A549 (cell line): ENCODE data around the gene EXOC3L2. TPM values are rescaled to one million over a fixed set of nuclear protein-coding genes. Genes with fewer than 3 reads are reported as not detected.

ENCODE experiments used
- ATAC-seq, 2 experiments: fragments of 200-7000 bp in 1 of 2; fragments of >200 bp in 1 of 2; cut with Nextera tagmentation in 1 of 2; cut with Tn5 transposase in 1 of 2; 3 replicates each; pipeline versions ENCODE4 v1.8.0 to v1.9.1; 2018 to 2020; ENCODE audit warnings: mild to moderate bottlenecking in 1 of 2, moderate library complexity in 1 of 2
- CTCF ChIA-PET: fragments of 300-600 bp; sonication (Branson Sonifier 250); formaldehyde crosslinking; extraction: SDS; loops from one replicate; lab custom pipeline; 2021; ENCODE audit warnings: antibody characterized with exemption, inconsistent platforms; lab: Yijun Ruan, JAX
- POLR2A ChIA-PET: fragments of 350-600 bp; formaldehyde crosslinking; extraction: SDS; loops from one replicate; lab custom pipeline; 2021; ENCODE audit warnings: antibody characterized with exemption, inconsistent platforms; lab: Yijun Ruan, JAX
- DNase-seq, 2 experiments: peaks; one replicate each; pipeline versions ENCODE4 v3.0.0 to v3.0.0-alpha.2; 2011 to 2016; ENCODE audit warnings: low read depth in 1 of 2, low spot score in 1 of 2
- FAIRE-seq: peaks from 2 replicates; lab custom pipeline; 2011; peaks lifted over from hg19 to GRCh38; lab: Jason Lieb, UNC
- H3K27ac ChIP-seq, 2 experiments: fragments of >200 bp; sonication (Bioruptor Twin); formaldehyde crosslinking; 3 replicates each; pipeline ENCODE4 v1.5.1; 2016 to 2017
- H3K4me1 ChIP-seq: fragments of >200 bp; sonication (Bioruptor Twin); formaldehyde crosslinking; 3 replicates; pipeline ENCODE4 v1.6.1; 2016
- H3K4me2 ChIP-seq: fragments of >200 bp; sonication (Bioruptor Twin); formaldehyde crosslinking; 3 replicates; pipeline ENCODE4 v1.6.1; 2016
- H3K4me3 ChIP-seq: fragments of >200 bp; sonication (Bioruptor Twin); formaldehyde crosslinking; 3 replicates; pipeline ENCODE4 v1.5.1; 2016
- H3K9me3 ChIP-seq: fragments of >200 bp; sonication (Bioruptor Twin); formaldehyde crosslinking; 3 replicates; pipeline ENCODE4 v1.6.1; 2016
- BHLHE40 ChIP-seq: IDR thresholded peaks from 2 replicates; pipeline ENCODE4 v1.6.1; 2012; ENCODE audit warnings: low read depth, low read length, inconsistent platforms
- CBX2 ChIP-seq: fragments of 200-600 bp; sonication (generic); IDR thresholded peaks from 2 replicates; pipeline ENCODE4 v1.6.1; 2016; ENCODE audit warnings: low read depth, mild to moderate bottlenecking, borderline replicate concordance
- CBX8 ChIP-seq: fragments of 200-600 bp; sonication (generic); IDR thresholded peaks from 2 replicates; pipeline ENCODE4 v1.6.1; 2016
- CHD2 ChIP-seq: fragments of 150-350 bp; IDR thresholded peaks from 2 replicates; pipeline ENCODE4 v1.6.1; 2014; ENCODE audit warnings: low read length; ENCODE audit not compliant: partially characterized antibody
- ELK1 ChIP-seq: fragments of 150-350 bp; IDR thresholded peaks from 2 replicates; pipeline ENCODE4 v1.6.1; 2014; ENCODE audit warnings: low read depth, mild to moderate bottlenecking, low read length
- EP300 ChIP-seq, 2 experiments: fragments of >200 bp; sonication (Bioruptor Twin); formaldehyde crosslinking; IDR thresholded peaks; 2 replicates in 1 of 2; 3 replicates in 1 of 2; pipeline ENCODE4 v1.6.1; 2016 to 2017
- ESRRA ChIP-seq: fragments of 150-350 bp; IDR thresholded peaks from 2 replicates; pipeline ENCODE4 v1.6.1; 2014; ENCODE audit warnings: mild to moderate bottlenecking, low read length, borderline replicate concordance
- HEYL ChIP-seq: fragments of 250-450 bp; sonication (Bioruptor Pico); IDR thresholded peaks from 2 replicates; pipeline ENCODE4 v1.8.0; 2021; ENCODE audit warnings: mild to moderate bottlenecking, moderate library complexity
- HOXB13 ChIP-seq: fragments of 250-450 bp; sonication (Bioruptor Pico); IDR thresholded peaks from 2 replicates; pipeline ENCODE4 v1.5.0; 2020; ENCODE audit warnings: low read depth, mild to moderate bottlenecking, moderate library complexity
- HOXB5 ChIP-seq: fragments of 250-450 bp; sonication (Bioruptor Pico); IDR thresholded peaks from 2 replicates; pipeline ENCODE4 v1.5.0; 2020; ENCODE audit warnings: mild to moderate bottlenecking, moderate library complexity
- JUNB ChIP-seq: fragments of >200 bp; sonication (Bioruptor Twin); formaldehyde crosslinking; IDR thresholded peaks from 2 replicates; pipeline ENCODE4 v1.6.1; 2016
- KDM5A ChIP-seq: fragments of 200-600 bp; sonication (generic); IDR thresholded peaks from 2 replicates; pipeline ENCODE4 v1.6.1; 2016; ENCODE audit warnings: antibody characterized with exemption, mild to moderate bottlenecking
- MYC ChIP-seq: IDR thresholded peaks from 2 replicates; pipeline ENCODE4 v1.6.1; 2012; ENCODE audit warnings: mild to moderate bottlenecking, inconsistent platforms, low read length, improper control_type of control experiment, borderline replicate concordance
- NFE2L2 ChIP-seq: fragments of 150-350 bp; conservative IDR thresholded peaks from 2 replicates; pipeline ENCODE4 v1.6.1; 2014; ENCODE audit warnings: low read length
- NPAS2 ChIP-seq: fragments of 250-450 bp; sonication (Bioruptor Pico); IDR thresholded peaks from 2 replicates; pipeline ENCODE4 v1.8.0; 2022; ENCODE audit warnings: mild to moderate bottlenecking, moderate library complexity, borderline replicate concordance
- PHF8 ChIP-seq: fragments of 200-600 bp; sonication (generic); IDR thresholded peaks from 2 replicates; pipeline ENCODE4 v1.6.1; 2016; ENCODE audit warnings: low read depth, mild to moderate bottlenecking, antibody characterized with exemption, moderate library complexity, borderline replicate concordance
- POLR2AphosphoS2 ChIP-seq: conservative IDR thresholded peaks from 2 replicates; pipeline ENCODE4 v1.6.1; 2012; ENCODE audit warnings: low read length, improper control_type of control experiment, inconsistent platforms
- RAD21 ChIP-seq, 2 experiments: fragments of >200 bp in 1 of 2; sonication (Bioruptor Twin) in 1 of 2; formaldehyde crosslinking in 1 of 2; IDR thresholded peaks in 1 of 2; conservative IDR thresholded peaks in 1 of 2; 2 replicates in 1 of 2; 3 replicates in 1 of 2; pipeline ENCODE4 v1.6.1; 2012 to 2018; ENCODE audit warnings: inconsistent platforms in 1 of 2
- RFX5 ChIP-seq: fragments of 450-650 bp; IDR thresholded peaks from 2 replicates; pipeline ENCODE4 v1.7.1; 2014; ENCODE audit warnings: antibody characterized with exemption, mild to moderate bottlenecking, moderate library complexity
- SMC3 ChIP-seq: fragments of >200 bp; sonication (Bioruptor Twin); formaldehyde crosslinking; IDR thresholded peaks from 3 replicates; pipeline ENCODE4 v1.6.1; 2018; ENCODE audit warnings: inconsistent platforms
- SREBF2 ChIP-seq: fragments of 450-650 bp; IDR thresholded peaks from 2 replicates; pipeline ENCODE4 v1.6.1; 2014; ENCODE audit warnings: mild to moderate bottlenecking, moderate library complexity
- TP53 ChIP-seq: fragments of 250-450 bp; sonication (Bioruptor Pico); IDR thresholded peaks from 2 replicates; pipeline ENCODE4 v1.5.0; 2021; ENCODE audit warnings: mild to moderate bottlenecking, moderate library complexity
- ZNF302 ChIP-seq: fragments of 250-450 bp; sonication (Bioruptor Pico); IDR thresholded peaks from 2 replicates; pipeline ENCODE4 v1.9.0; 2021; ENCODE audit warnings: inconsistent platforms, mild to moderate bottlenecking, moderate library complexity
- ZSCAN20 ChIP-seq: fragments of 250-450 bp; sonication (Bioruptor Pico); IDR thresholded peaks from 2 replicates; pipeline ENCODE4 v1.8.0; 2022; ENCODE audit warnings: mild to moderate bottlenecking, moderate library complexity
- WGBS: methylation state at CpG from one replicate; pipeline ENCODE4 v1.1.6; 2017; ENCODE audit errors: missing lambda C conversion rate; 5-methylcytosine and 5-hydroxymethylcytosine counted together
- polyA plus RNA-seq, 4 experiments: library from polyadenylated mRNA; depleted of rRNA in 3 of 4; stranded (reverse); fragments of >200 nt; fragmentation: RNase III in 1 of 4; extraction: RNeasy Plus Mini Kit Qiagen cat#74134 plus additional on column Dnase treatment in 1 of 4; gene quantifications; 2 replicates in 3 of 4; 3 replicates in 1 of 4; pipeline ENCODE4 v1.2.3, GENCODE V29; 2011 to 2017
- TF ChIP-seq, protein P1 (sequence below): IDR thresholded peaks from 2 replicates; pipeline ENCODE4 v1.6.1; 2012
- TF ChIP-seq, protein P2 (sequence below): fragments of 200-600 bp; sonication (generic); IDR thresholded peaks from 2 replicates; pipeline ENCODE4 v1.6.1; 2016; ENCODE audit warnings: antibody characterized with exemption, mild to moderate bottlenecking, moderate library complexity
- TF ChIP-seq, protein P3 (sequence below): fragments of 250-450 bp; sonication (Bioruptor Pico); IDR thresholded peaks from 2 replicates; pipeline ENCODE4 v1.5.0; 2020; ENCODE audit warnings: low read depth, mild to moderate bottlenecking, moderate library complexity

Gene EXOC3L2
- polyA plus RNA-seq, 2 of the 4 experiments (the other 2 are of a cell fraction), result 0.16 to 0.50 TPM

GRCh38 chr19:45177817-45178261 lies 67.4 kb downstream of the EXOC3L2 start, which contains the start of gene TRAPPC6A (continued):
- TF ChIP-seq NFE2L2, result no peak
- TF ChIP-seq, protein P1, sequence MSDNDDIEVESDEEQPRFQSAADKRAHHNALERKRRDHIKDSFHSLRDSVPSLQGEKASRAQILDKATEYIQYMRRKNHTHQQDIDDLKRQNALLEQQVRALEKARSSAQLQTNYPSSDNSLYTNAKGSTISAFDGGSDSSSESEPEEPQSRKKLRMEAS, result no peak
- TF ChIP-seq RAD21 (conservative IDR thresholded peaks at IDR 0.05 in 1 of 2, IDR thresholded peaks at IDR 0.05 in 1 of 2), result no peak
- TF ChIP-seq CBX2, result no peak
- peak; percentile 64; the same call in 1 of the 2 replicates for TF ChIP-seq KDM5A
- no peak for TF ChIP-seq MYC
- TF ChIP-seq BHLHE40, result no peak
- no peak for TF ChIP-seq CHD2
- TF ChIP-seq, protein P2, sequence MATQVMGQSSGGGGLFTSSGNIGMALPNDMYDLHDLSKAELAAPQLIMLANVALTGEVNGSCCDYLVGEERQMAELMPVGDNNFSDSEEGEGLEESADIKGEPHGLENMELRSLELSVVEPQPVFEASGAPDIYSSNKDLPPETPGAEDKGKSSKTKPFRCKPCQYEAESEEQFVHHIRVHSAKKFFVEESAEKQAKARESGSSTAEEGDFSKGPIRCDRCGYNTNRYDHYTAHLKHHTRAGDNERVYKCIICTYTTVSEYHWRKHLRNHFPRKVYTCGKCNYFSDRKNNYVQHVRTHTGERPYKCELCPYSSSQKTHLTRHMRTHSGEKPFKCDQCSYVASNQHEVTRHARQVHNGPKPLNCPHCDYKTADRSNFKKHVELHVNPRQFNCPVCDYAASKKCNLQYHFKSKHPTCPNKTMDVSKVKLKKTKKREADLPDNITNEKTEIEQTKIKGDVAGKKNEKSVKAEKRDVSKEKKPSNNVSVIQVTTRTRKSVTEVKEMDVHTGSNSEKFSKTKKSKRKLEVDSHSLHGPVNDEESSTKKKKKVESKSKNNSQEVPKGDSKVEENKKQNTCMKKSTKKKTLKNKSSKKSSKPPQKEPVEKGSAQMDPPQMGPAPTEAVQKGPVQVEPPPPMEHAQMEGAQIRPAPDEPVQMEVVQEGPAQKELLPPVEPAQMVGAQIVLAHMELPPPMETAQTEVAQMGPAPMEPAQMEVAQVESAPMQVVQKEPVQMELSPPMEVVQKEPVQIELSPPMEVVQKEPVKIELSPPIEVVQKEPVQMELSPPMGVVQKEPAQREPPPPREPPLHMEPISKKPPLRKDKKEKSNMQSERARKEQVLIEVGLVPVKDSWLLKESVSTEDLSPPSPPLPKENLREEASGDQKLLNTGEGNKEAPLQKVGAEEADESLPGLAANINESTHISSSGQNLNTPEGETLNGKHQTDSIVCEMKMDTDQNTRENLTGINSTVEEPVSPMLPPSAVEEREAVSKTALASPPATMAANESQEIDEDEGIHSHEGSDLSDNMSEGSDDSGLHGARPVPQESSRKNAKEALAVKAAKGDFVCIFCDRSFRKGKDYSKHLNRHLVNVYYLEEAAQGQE, result no peak
- peak; percentile 40; the same call in 1 of the 2 replicates for TF ChIP-seq TP53 (CRISPR knock-in tag)
- TF ChIP-seq ZNF302 (CRISPR knock-in tag), result no peak
- no peak for TF ChIP-seq RFX5
- TF ChIP-seq, protein P3, sequence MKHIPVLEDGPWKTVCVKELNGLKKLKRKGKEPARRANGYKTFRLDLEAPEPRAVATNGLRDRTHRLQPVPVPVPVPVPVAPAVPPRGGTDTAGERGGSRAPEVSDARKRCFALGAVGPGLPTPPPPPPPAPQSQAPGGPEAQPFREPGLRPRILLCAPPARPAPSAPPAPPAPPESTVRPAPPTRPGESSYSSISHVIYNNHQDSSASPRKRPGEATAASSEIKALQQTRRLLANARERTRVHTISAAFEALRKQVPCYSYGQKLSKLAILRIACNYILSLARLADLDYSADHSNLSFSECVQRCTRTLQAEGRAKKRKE (CRISPR knock-in tag), result no peak
- TF ChIP-seq PHF8, result peak; percentile 91
- no peak for TF ChIP-seq NPAS2 (CRISPR knock-in tag)
- TF ChIP-seq HEYL (CRISPR knock-in tag), result no peak
- TF ChIP-seq EP300 (IDR thresholded peaks at IDR 0.05), result no peak
- no peak for TF ChIP-seq CBX8
- no peak for TF ChIP-seq ESRRA
- TF ChIP-seq ELK1, result no peak

GRCh38 chr19:45175515-45176345 lies 69.5 kb downstream of the EXOC3L2 start:
- ChIA-PET CTCF (interaction anchor here (0.8 to 2.7 kb wide), 4 partner anchors 11 to 163 kb away, joined by 3 to 9 read pairs (median 4); partner anchors contain the start of gene NKPD1), POLR2A (no interaction called here)
- FAIRE-seq, result no peak

More at GRCh38 chr19:45175515-45176345, 69.5 kb downstream of the EXOC3L2 start:
- Histone ChIP-seq H3K9me3 (no peaks in the 10 kb centered on the region), H3K4me1 (peaks cover 11% of the 10 kb centered on the region; the same call in 2 of the 3 replicates), H3K27ac (peak overlapping the region in 1 of 2 experiments; percentile 35; a peak in 1 of 6 replicates), H3K4me2 (no peak overlapping the region; the same call in 2 of the 3 replicates), H3K4me3 (no peak overlapping the region)
- ATAC-seq, result no peak
- WGBS, result 67% methylated on average over 10 of the region's 10 CpGs
- no peak for DNase-seq
- TF ChIP-seq POLR2AphosphoS2, result no peak
- no peak for TF ChIP-seq HOXB5
- no peak for TF ChIP-seq ZSCAN20 (CRISPR knock-in tag)
- no peak for TF ChIP-seq SREBF2
- TF ChIP-seq HEYL (CRISPR knock-in tag), result no peak
- no peak for TF ChIP-seq SMC3
- TF ChIP-seq HOXB13 (CRISPR knock-in tag), result no peak
- TF ChIP-seq NPAS2 (CRISPR knock-in tag), result no peak
- no peak for TF ChIP-seq PHF8
- TF ChIP-seq, protein P2, result no peak
- no peak for TF ChIP-seq ESRRA
- no peak for TF ChIP-seq JUNB
- TF ChIP-seq, all 56 proteins: peak for 0
